Endothelial cell of umbilical vein (primary cell): ENCODE data around the gene PSG11. TPM values are rescaled to one million over a fixed set of nuclear protein-coding genes. Genes with fewer than 3 reads are reported as not detected.
"Not testable (repeated sequence)": the region's sequence is repeated elsewhere in the genome, so short reads cannot be mapped to it uniquely, and the experiment has no call there.

Source experiments
- BruUV-seq: library from RNA; stranded (reverse); fragments of 400-500 nt; replicated peaks from 2 replicates; lab custom pipeline; 2021; lab: Mats Ljungman, UMichigan
- CTCF ChIA-PET: fragments of 300-600, 350-600 bp; sonication (Branson Sonifier 250); formaldehyde crosslinking; loops from one replicate; lab custom pipeline; 2021; ENCODE audit warnings: antibody characterized with exemption, inconsistent platforms; lab: Charles Lee
- POLR2A ChIA-PET: fragments of 300-600, 350-600 bp; sonication (Branson Sonifier 250); formaldehyde crosslinking; loops from one replicate; lab custom pipeline; 2021; ENCODE audit warnings: antibody characterized with exemption, inconsistent platforms; lab: Charles Lee
- DNase-seq: peaks from one replicate; pipeline ENCODE4 v3.0.0-alpha.2; 2011; ENCODE audit warnings: low read depth, low spot score
- FAIRE-seq: peaks from 2 replicates; lab custom pipeline; 2011; peaks lifted over from hg19 to GRCh38; lab: Jason Lieb, UNC
- H2AFZ ChIP-seq: 2 replicates; pipeline ENCODE4 v1.6.0; 2012; ENCODE audit warnings: low read depth, low read length, control low read depth, inconsistent platforms
- H3K27ac ChIP-seq: 2 replicates; pipeline ENCODE4 v1.5.1; 2011; ENCODE audit warnings: low read depth, mild to moderate bottlenecking, control low read depth, low read length, moderate library complexity; ENCODE audit not compliant: insufficient read depth
- H3K27me3 ChIP-seq, 2 experiments: 2 replicates each; pipeline versions ENCODE4 v1.6.0 to v1.6.1; 2011; ENCODE audit warnings: low read length in 2 of 2, mixed read lengths in 1 of 2; ENCODE audit not compliant: control insufficient read depth in 2 of 2, insufficient read depth in 2 of 2
- H3K36me3 ChIP-seq, 2 experiments: 2 replicates in 1 of 2; 3 replicates in 1 of 2; pipeline ENCODE4 v1.5.1; 2011; ENCODE audit warnings: low read length in 2 of 2, mild to moderate bottlenecking in 1 of 2, moderate library complexity in 1 of 2; ENCODE audit not compliant: control insufficient read depth in 2 of 2, insufficient read depth in 2 of 2; ENCODE audit errors: extremely low read depth in 1 of 2
- H3K4me1 ChIP-seq: 3 replicates; pipeline ENCODE4 v1.5.1; 2011; ENCODE audit warnings: mild to moderate bottlenecking, low read length; ENCODE audit not compliant: control insufficient read depth, insufficient read depth; ENCODE audit errors: extremely low read depth
- H3K4me2 ChIP-seq: 2 replicates; pipeline ENCODE4 v1.6.1; 2011; ENCODE audit warnings: low read length, control low read depth, mixed read lengths; ENCODE audit not compliant: insufficient read depth
- H3K4me3 ChIP-seq, 3 experiments: fragments of 200-600 bp in 1 of 3; sonication (generic), shearing (Covaris generic) in 1 of 3; replicated peaks in 1 of 3; 2 replicates each; pipeline ENCODE4 v1.5.1; 2011 to 2016; ENCODE audit warnings: control low read depth in 3 of 3, low read length in 3 of 3, mild to moderate bottlenecking in 2 of 3, inconsistent platforms in 1 of 3, low read depth in 1 of 3, moderate library complexity in 1 of 3; ENCODE audit not compliant: insufficient read depth in 1 of 3
- H3K79me2 ChIP-seq: 2 replicates; pipeline ENCODE4 v1.6.0; 2012; ENCODE audit warnings: low read length, inconsistent platforms; ENCODE audit not compliant: control insufficient read depth, insufficient read depth
- H3K9ac ChIP-seq: replicated peaks from 2 replicates; pipeline ENCODE3; 2011; ENCODE audit warnings: low read length, control low read depth; ENCODE audit not compliant: insufficient read depth; ENCODE audit errors: extremely low read depth
- H3K9me1 ChIP-seq: replicated peaks from 3 replicates; pipeline ENCODE4 v1.6.0; 2011; ENCODE audit warnings: mild to moderate bottlenecking, low read length; ENCODE audit not compliant: control insufficient read depth, insufficient read depth; ENCODE audit errors: extremely low read depth
- H3K9me3 ChIP-seq: replicated peaks from 2 replicates; pipeline ENCODE4 v1.5.1; 2012; ENCODE audit warnings: low read length, inconsistent platforms; ENCODE audit not compliant: control insufficient read depth, insufficient read depth
- H4K20me1 ChIP-seq: replicated peaks from 2 replicates; pipeline ENCODE3; 2011; ENCODE audit warnings: mild to moderate bottlenecking, low read length; ENCODE audit not compliant: control insufficient read depth, insufficient read depth; ENCODE audit errors: extremely low read depth
- dilution Hi-C: fragments of 300-500 bp; cut with MboI; formaldehyde crosslinking; loops from one replicate; pipeline ENCODE4 v1.15.0; 2019; ENCODE audit warnings: low sequenced_read_pairs; ENCODE audit not compliant: extremely low pct_ligation_motif_present
- intact Hi-C: fragments of 100-400 bp; cut with micrococcal nuclease; formaldehyde crosslinking; loops from one replicate; pipeline ENCODE4 v1.10.0; 2022
- polyA plus RNA-seq, 4 experiments: library from polyadenylated mRNA; depleted of rRNA in 3 of 4; stranded (reverse) in 3 of 4; unstranded in 1 of 4; fragments of >200 nt; gene quantifications; 2 replicates each; pipeline versions ENCODE4 v1.2.1 to v1.2.3, GENCODE V29; 2011 to 2012; ENCODE audit warnings: missing spikeins in 1 of 4
- total RNA-seq: library from RNA; stranded (reverse); gene quantifications from 2 replicates; pipeline ENCODE4 v1.2.3, GENCODE V29; 2021

Gene PSG11
- total and polyA plus RNA-seq, 2 donors (not counting 3 experiments of a cell fraction or from before 2014, with no cell fraction given): not detected

GRCh38 chr19:43022098-43022497, 4.2 kb downstream of the PSG11 start:
- H3K4me2 ChIP-seq, H2AFZ ChIP-seq, DNase-seq, H3K36me3 ChIP-seq, FAIRE-seq, BruUV-seq, H3K9me1 ChIP-seq, H3K27me3 ChIP-seq, intact Hi-C loops, H3K9ac ChIP-seq, dilution Hi-C loops, POLR2A ChIA-PET, H3K9me3 ChIP-seq, H3K4me1 ChIP-seq, H3K4me3 ChIP-seq, H3K79me2 ChIP-seq, H3K27ac ChIP-seq, CTCF ChIA-PET, H4K20me1 ChIP-seq: not testable (repeated sequence)

DNA sequence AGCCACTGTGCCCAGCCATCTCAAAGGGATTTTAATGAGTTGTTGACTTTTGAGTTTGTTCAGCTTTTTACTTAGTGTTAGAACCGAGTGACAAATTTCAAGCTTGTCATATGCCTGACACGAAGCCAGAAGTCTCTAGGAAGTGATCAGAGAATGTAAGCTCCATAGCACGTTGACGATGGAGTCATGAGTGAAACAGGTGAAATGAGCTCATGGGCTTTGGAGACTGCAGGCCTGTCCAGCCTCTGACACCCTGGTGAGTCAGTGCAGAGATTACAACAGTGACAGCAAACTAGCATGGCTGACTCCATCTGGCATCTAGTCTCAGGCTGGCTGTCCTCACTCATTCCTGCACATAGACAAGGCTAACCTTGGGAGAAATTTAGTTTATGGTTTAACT, 4.6 kb downstream of the PSG11 start:
- H3K27me3 ChIP-seq, H3K79me2 ChIP-seq, H3K4me1 ChIP-seq, FAIRE-seq, BruUV-seq, H3K9ac ChIP-seq, H3K4me3 ChIP-seq, CTCF ChIA-PET, H3K9me1 ChIP-seq, H4K20me1 ChIP-seq, H3K9me3 ChIP-seq, dilution Hi-C loops, H3K27ac ChIP-seq, intact Hi-C loops, H3K36me3 ChIP-seq, DNase-seq, H2AFZ ChIP-seq, H3K4me2 ChIP-seq, POLR2A ChIA-PET: not testable (repeated sequence)

DNA sequence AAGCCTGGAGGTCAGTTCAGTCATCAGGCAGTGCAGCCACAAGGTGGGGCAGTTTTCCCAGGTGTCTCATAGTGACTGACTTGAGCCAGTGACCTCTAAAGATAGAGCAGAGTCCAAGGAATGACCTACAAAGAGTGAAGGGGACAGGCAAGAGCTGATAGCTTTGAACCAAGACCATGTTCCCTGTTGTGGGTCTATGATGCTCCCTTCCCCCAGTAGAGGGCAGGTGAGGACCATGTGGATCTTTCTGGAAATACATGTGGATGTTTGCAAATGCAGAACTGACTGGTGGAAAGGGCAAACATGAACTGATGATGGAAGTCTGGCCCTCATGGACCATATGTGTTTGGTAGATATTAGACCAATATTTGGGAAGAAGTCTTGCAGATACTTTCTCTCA, 6.7 kb downstream of the PSG11 start:
- intact Hi-C loops, POLR2A ChIA-PET, CTCF ChIA-PET: not testable (repeated sequence)

GRCh38 chr19:43005841-43006240, 20.4 kb downstream of the PSG11 start:
- H3K79me2 ChIP-seq, H4K20me1 ChIP-seq, H3K4me1 ChIP-seq, intact Hi-C loops, H3K9ac ChIP-seq, H3K4me2 ChIP-seq, BruUV-seq, H3K27me3 ChIP-seq, CTCF ChIA-PET, dilution Hi-C loops, POLR2A ChIA-PET, H3K9me1 ChIP-seq, DNase-seq, FAIRE-seq, H2AFZ ChIP-seq, H3K36me3 ChIP-seq, H3K9me3 ChIP-seq, H3K4me3 ChIP-seq, H3K27ac ChIP-seq: not testable (repeated sequence)

More for the DNA sequence above, 6.7 kb downstream of the PSG11 start:
- H4K20me1 ChIP-seq, H3K36me3 ChIP-seq, H3K9me1 ChIP-seq, H3K79me2 ChIP-seq, H3K4me1 ChIP-seq, H3K9ac ChIP-seq, DNase-seq, H3K4me2 ChIP-seq, H2AFZ ChIP-seq, dilution Hi-C loops, H3K27me3 ChIP-seq, H3K9me3 ChIP-seq, BruUV-seq, FAIRE-seq, H3K27ac ChIP-seq, H3K4me3 ChIP-seq: not testable (repeated sequence)
